Nephron progenitor cell (in vitro differentiated cells): Measurements from ENCODE around the gene POGK.

Source experiments
- DNase-seq: peaks from one replicate; pipeline ENCODE4 v3.0.0; 2021
- H3K27ac Mint-ChIP-seq: 2 replicates; pipeline ENCODE4 v1.8.0; 2021; ENCODE audit warnings: mild to moderate bottlenecking, moderate library complexity, mixed read lengths
- H3K27me3 Mint-ChIP-seq: 2 replicates; pipeline ENCODE4 v1.8.0; 2021; ENCODE audit warnings: mild to moderate bottlenecking, low read depth, mixed read lengths; ENCODE audit not compliant: poor library complexity
- H3K36me3 Mint-ChIP-seq: 2 replicates; pipeline ENCODE4 v1.8.0; 2021; ENCODE audit warnings: low read depth, mixed read lengths
- H3K4me1 Mint-ChIP-seq: 2 replicates; pipeline ENCODE4 v1.8.0; 2021; ENCODE audit warnings: mixed read lengths
- H3K4me3 Mint-ChIP-seq: 2 replicates; pipeline ENCODE4 v1.8.0; 2021; ENCODE audit warnings: mild to moderate bottlenecking, moderate library complexity, mixed read lengths
- H3K9me3 Mint-ChIP-seq: 2 replicates; pipeline ENCODE4 v1.8.0; 2021; ENCODE audit warnings: mild to moderate bottlenecking, moderate library complexity, mixed read lengths
- CTCF ChIP-seq: fragments of 200-600 bp; sonication (generic); IDR thresholded peaks from 2 replicates; pipeline ENCODE4 v1.5.0; 2021; ENCODE audit warnings: antibody characterized with exemption

Gene POGK

DNA sequence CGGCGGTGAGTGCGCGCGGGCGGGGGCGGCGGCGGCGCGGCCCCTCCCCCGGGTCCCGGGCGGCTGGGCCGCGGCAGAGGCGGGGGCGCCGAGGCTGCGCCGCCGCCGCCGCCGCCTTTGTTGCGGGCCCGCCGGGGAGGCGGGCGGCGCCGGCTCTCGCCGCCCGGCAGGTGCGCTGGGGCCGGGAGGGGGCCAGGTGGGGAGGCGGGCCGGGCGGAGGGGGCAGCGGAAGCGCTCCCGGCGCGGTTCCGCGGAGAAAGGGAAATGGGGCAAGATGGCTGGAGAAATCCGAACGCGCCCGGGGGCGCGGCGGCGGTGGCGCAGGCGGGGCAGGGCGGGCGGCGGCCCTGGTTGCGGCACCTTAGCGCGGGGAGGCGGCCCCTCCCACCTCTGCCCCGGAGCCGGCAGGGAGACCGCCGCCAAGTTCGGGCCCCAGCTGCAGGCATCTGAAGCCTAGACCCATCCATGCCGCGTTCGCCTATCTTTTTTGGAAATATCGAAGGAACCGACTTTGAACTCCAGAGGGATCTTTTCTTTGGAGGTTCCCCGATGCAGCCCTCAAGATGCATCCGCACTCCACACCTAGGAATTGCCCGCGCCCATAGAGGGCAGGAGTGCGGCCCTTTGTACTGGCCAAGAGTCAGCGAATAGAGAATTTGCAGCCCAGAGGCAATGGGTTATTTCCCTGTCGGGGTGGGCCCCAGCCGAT is 479 bp downstream of the POGK start:
- peaks cover 61% of the 10 kb centered on the region for H3K4me1 Mint-ChIP-seq
- H3K27me3 Mint-ChIP-seq: no peaks in the 10 kb centered on the region
- H3K4me3 Mint-ChIP-seq: peak overlapping the region; percentile 85
- H3K36me3 Mint-ChIP-seq: peaks cover 40% of the 10 kb centered on the region
- peaks cover 1% of the 10 kb centered on the region for H3K9me3 Mint-ChIP-seq
- peak; percentile 64 for DNase-seq
- TF ChIP-seq CTCF: no peak
- peak overlapping the region; percentile 39 for H3K27ac Mint-ChIP-seq

- Mint-ChIP-seq H3K36me3 (peaks cover 42% of the 10 kb centered on the region), H3K27me3 (no peaks in the 10 kb centered on the region), H3K9me3 (no peaks in the 10 kb centered on the region), H3K4me1 (peaks cover 62% of the 10 kb centered on the region), H3K4me3 (peak overlapping the region; percentile 85), H3K27ac (peak overlapping the region; percentile 39)
- DNase-seq: no peak
- no peak for TF ChIP-seq CTCF
Measured at GRCh38 chr1:166840309-166841274, 1.3 kb downstream of the POGK start.

DNA sequence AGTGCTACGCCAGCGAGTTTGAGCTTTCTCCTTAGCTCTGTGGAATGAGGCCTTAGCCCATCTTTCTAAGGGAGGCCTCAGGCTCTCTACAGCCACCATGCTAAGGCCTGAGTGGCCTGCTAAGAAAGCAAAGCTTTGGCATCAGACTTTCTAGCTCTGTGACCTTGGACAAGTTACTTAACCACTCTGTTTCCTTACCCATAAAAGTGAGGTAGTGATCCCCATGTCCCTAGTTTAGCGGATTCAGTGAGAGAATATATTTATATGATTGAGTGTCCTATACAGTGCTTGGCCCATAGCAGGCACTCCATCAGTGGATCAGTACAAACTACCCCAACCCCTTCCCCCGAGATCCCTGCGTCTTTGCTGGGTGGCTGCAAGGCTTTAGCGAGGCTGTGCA is 4.0 kb downstream of the POGK start:
- no peak for DNase-seq
- Mint-ChIP-seq H3K4me1 (peaks cover 57% of the 10 kb centered on the region), H3K36me3 (peaks cover 68% of the 10 kb centered on the region), H3K9me3 (no peaks in the 10 kb centered on the region), H3K4me3 (no peak overlapping the region), H3K27me3 (no peaks in the 10 kb centered on the region), H3K27ac (peak overlapping the region; percentile 68)
- TF ChIP-seq CTCF: no peak

DNA sequence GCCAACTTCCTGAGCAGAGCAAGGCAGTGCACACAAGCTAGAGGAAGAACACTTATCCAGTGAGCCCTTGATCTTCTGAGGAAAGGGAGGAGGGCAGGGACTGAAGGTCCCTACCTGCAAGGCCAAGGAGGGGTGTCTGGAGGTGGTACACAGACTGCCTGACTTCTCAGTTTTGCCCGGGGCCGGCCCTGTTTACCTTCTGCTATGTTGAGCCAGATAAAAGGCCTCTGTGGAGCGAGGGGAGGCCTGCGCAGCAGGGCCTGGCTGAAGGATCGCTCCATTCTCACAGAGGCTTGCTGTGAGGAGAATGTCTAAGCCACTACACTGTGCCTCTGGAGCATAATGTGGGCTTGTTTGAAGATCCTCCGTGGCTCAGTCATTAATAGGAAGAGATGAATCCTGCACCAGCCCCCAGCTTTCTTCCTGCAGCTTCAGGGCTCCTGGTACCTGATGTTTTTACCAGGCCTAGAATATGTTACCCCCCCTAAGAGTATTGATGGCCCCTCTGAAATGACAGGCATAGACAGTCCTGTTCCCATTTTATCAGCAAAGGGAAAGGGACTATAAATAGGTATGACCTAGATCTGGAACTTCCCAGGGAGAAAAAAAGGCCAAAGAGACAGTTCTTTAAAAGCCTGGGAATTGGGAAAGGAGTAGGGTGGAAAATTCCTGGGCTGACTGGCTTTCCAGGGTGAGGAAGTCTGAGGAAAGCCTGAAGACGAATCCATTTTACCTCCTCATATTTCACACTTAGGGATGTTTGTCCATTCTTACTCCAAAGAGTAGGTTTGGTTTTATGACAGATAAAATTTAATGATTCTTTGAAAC is 4.7 kb downstream of the POGK start:
- H3K9me3 Mint-ChIP-seq: no peaks in the 10 kb centered on the region
- TF ChIP-seq CTCF: no peak
- peak overlapping the region; percentile 84 for H3K27ac Mint-ChIP-seq
- H3K36me3 Mint-ChIP-seq: peaks cover 74% of the 10 kb centered on the region
- no peak overlapping the region for H3K4me3 Mint-ChIP-seq
- DNase-seq: no peak
- H3K27me3 Mint-ChIP-seq: no peaks in the 10 kb centered on the region
- H3K4me1 Mint-ChIP-seq: peaks cover 50% of the 10 kb centered on the region

DNA sequence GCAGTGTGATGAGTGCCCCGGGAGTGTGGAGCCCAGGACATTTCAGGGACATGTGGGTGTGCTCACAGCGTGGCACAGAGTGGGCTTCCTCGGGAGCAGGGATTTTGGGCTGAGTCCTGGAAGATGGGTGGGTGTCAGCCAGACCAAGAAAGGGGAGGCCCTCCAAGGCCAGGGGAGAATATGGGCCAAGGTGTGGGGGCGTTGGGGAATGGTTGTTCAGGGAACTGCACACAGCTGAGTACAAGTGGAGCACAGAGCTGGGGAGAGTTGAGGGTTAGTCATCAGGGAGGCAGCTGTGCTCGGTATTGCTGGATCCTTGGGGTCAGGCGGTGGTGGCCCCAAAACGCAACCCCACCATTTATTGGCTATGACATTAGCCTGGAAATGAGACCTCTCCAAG is 5.5 kb downstream of the POGK start:
- Mint-ChIP-seq H3K27me3 (no peaks in the 10 kb centered on the region), H3K36me3 (peaks cover 82% of the 10 kb centered on the region), H3K27ac (peak overlapping the region; percentile 84), H3K9me3 (no peaks in the 10 kb centered on the region), H3K4me1 (peaks cover 48% of the 10 kb centered on the region), H3K4me3 (no peak overlapping the region)
- no peak for TF ChIP-seq CTCF
- DNase-seq: no peak
